K562 (cell line): ENCODE results near the gene PGPEP1. TPM values are rescaled to one million over a fixed set of nuclear protein-coding genes. Genes with fewer than 3 reads are reported as not detected.

Source experiments
- ATAC-seq: fragments of 200-7000 bp; cut with Tn5 transposase; 3 replicates; pipeline ENCODE4 v1.9.1; 2020; ENCODE audit warnings: moderate library complexity
- BruUV-seq: library from RNA; stranded (reverse); fragments of 400-500 nt; replicated peaks from 2 replicates; lab custom pipeline; 2021; lab: Mats Ljungman, UMichigan
- CTCF ChIA-PET: fragments of 300-600 bp; formaldehyde crosslinking; extraction: SDS; loops from one replicate; lab custom pipeline; 2021; ENCODE audit warnings: low intra/inter-chr PET ratio; lab: Yijun Ruan, JAX
- POLR2A ChIA-PET: fragments of 300-600, 350-650 bp; sonication (Branson Sonifier 250); formaldehyde crosslinking; extraction: SDS; loops from one replicate; lab custom pipeline; 2021; ENCODE audit warnings: antibody characterized with exemption, inconsistent platforms; lab: Yijun Ruan, JAX
- DNase-seq, 4 experiments: peaks; one replicate each; pipeline versions ENCODE4 v3.0.0 to v3.0.0-alpha.2; 2011 to 2018; ENCODE audit warnings: low spot score in 3 of 4, mixed read lengths in 3 of 4; ENCODE audit errors: extremely low read depth in 1 of 4
- FAIRE-seq: peaks from 2 replicates; lab custom pipeline; 2011; peaks lifted over from hg19 to GRCh38; lab: Jason Lieb, UNC
- H2AFZ ChIP-seq: 2 replicates; pipeline ENCODE4 v1.6.0; 2011; ENCODE audit warnings: low read depth, low read length, control low read depth, inconsistent platforms
- H3K27ac ChIP-seq: fragments of 200-600 bp; 3 replicates; pipeline ENCODE4 v1.8.0; 2011; ENCODE audit warnings: low read depth, mild to moderate bottlenecking, control low read depth, inconsistent platforms, low read length, moderate library complexity, mixed read lengths; ENCODE audit errors: extremely low read depth
- H3K27me3 ChIP-seq, 2 experiments: fragments of 300-600 bp in 1 of 2; 2 replicates in 1 of 2; 3 replicates in 1 of 2; pipeline versions ENCODE4 v1.6.0 to v1.8.0; 2011; ENCODE audit warnings: inconsistent platforms in 2 of 2, low read length in 2 of 2, mild to moderate bottlenecking in 1 of 2, mixed read lengths in 1 of 2, moderate library complexity in 1 of 2; ENCODE audit not compliant: control insufficient read depth in 2 of 2, insufficient read depth in 2 of 2
- H3K36me3 ChIP-seq: fragments of 300-600 bp; 3 replicates; pipeline ENCODE4 v1.8.0; 2011; ENCODE audit warnings: mild to moderate bottlenecking, low read length, inconsistent platforms; ENCODE audit not compliant: control insufficient read depth, insufficient read depth
- H3K4me1 ChIP-seq, 2 experiments: fragments of 200-600 bp in 1 of 2; replicated peaks in 1 of 2; 2 replicates in 1 of 2; 3 replicates in 1 of 2; pipeline versions ENCODE4 v1.5.1 to v1.8.0; 2011; ENCODE audit warnings: inconsistent platforms in 2 of 2, low read length in 2 of 2, mild to moderate bottlenecking in 1 of 2, mixed read lengths in 1 of 2, moderate library complexity in 1 of 2; ENCODE audit not compliant: control insufficient read depth in 2 of 2, insufficient read depth in 2 of 2
- H3K4me2 ChIP-seq: 2 replicates; pipeline ENCODE4 v1.6.1; 2011; ENCODE audit warnings: low read length, control low read depth, inconsistent platforms, mixed read lengths; ENCODE audit not compliant: insufficient read depth
- H3K4me3 ChIP-seq: fragments of 200-600 bp; sonication (generic), shearing (Covaris generic); 2 replicates; pipeline ENCODE4 v1.5.1; 2016; ENCODE audit warnings: control low read depth, inconsistent platforms
- H3K79me2 ChIP-seq: fragments of 200-600 bp; 3 replicates; pipeline ENCODE4 v1.8.0; 2011; ENCODE audit warnings: low read length, inconsistent platforms; ENCODE audit not compliant: control insufficient read depth, insufficient read depth
- H3K9ac ChIP-seq, 2 experiments: 2 replicates each; pipeline versions ENCODE4 v1.6.0 to v1.6.1; 2011; ENCODE audit warnings: low read depth in 2 of 2, low read length in 2 of 2, control low read depth in 1 of 2, inconsistent platforms in 1 of 2, mild to moderate bottlenecking in 1 of 2, mixed read lengths in 1 of 2; ENCODE audit not compliant: insufficient read depth in 1 of 2
- H3K9me1 ChIP-seq: one replicate; pipeline ENCODE4 v1.6.0; 2011; ENCODE audit warnings: inconsistent platforms, mild to moderate bottlenecking, low read length, moderate library complexity; ENCODE audit not compliant: control insufficient read depth, insufficient read depth
- H3K9me3 ChIP-seq: replicated peaks from 2 replicates; pipeline ENCODE4 v1.5.1; 2011; ENCODE audit warnings: low read depth, low read length, inconsistent platforms; ENCODE audit not compliant: control insufficient read depth, insufficient read depth
- H4K20me1 ChIP-seq: replicated peaks from 2 replicates; pipeline ENCODE4 v1.6.1; 2011; ENCODE audit warnings: low read length, inconsistent platforms, mixed read lengths; ENCODE audit not compliant: control insufficient read depth, insufficient read depth
- BHLHE40 ChIP-seq: IDR thresholded peaks from 2 replicates; pipeline ENCODE4 v1.6.1; 2011; ENCODE audit warnings: low read length, improper control_type of control experiment
- BMI1 ChIP-seq: fragments of 150-350 bp; IDR thresholded peaks from 2 replicates; pipeline ENCODE4 v1.6.1; 2014; ENCODE audit warnings: low read length
- HIVEP1 ChIP-seq: fragments of 250-450 bp; sonication (Bioruptor Pico); IDR thresholded peaks from 2 replicates; pipeline ENCODE4 v1.4.0; 2020; ENCODE audit warnings: mild to moderate bottlenecking
- ILF3 ChIP-seq: fragments of 450-650 bp; IDR thresholded peaks from 2 replicates; pipeline ENCODE4 v1.6.1; 2018; ENCODE audit warnings: antibody characterized with exemption, mild to moderate bottlenecking, moderate library complexity, borderline replicate concordance
- KLF1 ChIP-seq: fragments of 450-650 bp; IDR thresholded peaks from 2 replicates; pipeline ENCODE4 v1.6.1; 2016; ENCODE audit warnings: missing genetic modification characterization, missing compliant biosample characterization
- LEF1 ChIP-seq: fragments of 450-650 bp; IDR thresholded peaks from 2 replicates; pipeline ENCODE4 v1.6.1; 2016; ENCODE audit warnings: mild to moderate bottlenecking
- MEF2A ChIP-seq: IDR thresholded peaks from 2 replicates; pipeline ENCODE4 v1.6.1; 2011; ENCODE audit warnings: low read depth, mild to moderate bottlenecking, low read length, moderate library complexity; ENCODE audit not compliant: control insufficient read depth
- SMARCB1 ChIP-seq: IDR thresholded peaks from 2 replicates; pipeline ENCODE4 v1.6.1; 2011; ENCODE audit warnings: improper control_type of control experiment, low read depth; ENCODE audit not compliant: insufficient read length
- SNAPC5 ChIP-seq: fragments of 250-450 bp; sonication (Bioruptor Pico); IDR thresholded peaks from 2 replicates; pipeline ENCODE4 v1.8.0; 2021; ENCODE audit warnings: moderate library complexity, mild to moderate bottlenecking, inconsistent platforms
- SP2 ChIP-seq: IDR thresholded peaks from 2 replicates; pipeline ENCODE4 v1.6.1; 2011; ENCODE audit warnings: mild to moderate bottlenecking, low read depth, low read length, moderate library complexity; ENCODE audit not compliant: poor library complexity, severe bottlenecking; ENCODE audit errors: extremely low read depth
- ZNF121 ChIP-seq: sonication (generic); formaldehyde crosslinking; conservative IDR thresholded peaks from 2 replicates; pipeline ENCODE4 v1.8.0; 2022; ENCODE audit warnings: missing genetic modification reagents
- ZNF133 ChIP-seq: fragments of 250-450 bp; sonication (Bioruptor Pico); IDR thresholded peaks from 2 replicates; pipeline ENCODE4 v1.4.0; 2020; ENCODE audit warnings: mild to moderate bottlenecking
- ZNF253 ChIP-seq: fragments of 250-450 bp; sonication (Bioruptor Pico); conservative IDR thresholded peaks from 2 replicates; pipeline ENCODE4 v1.6.1; 2021; ENCODE audit warnings: mild to moderate bottlenecking
- ZNF512 ChIP-seq: IDR thresholded peaks from 2 replicates; pipeline ENCODE4 v1.6.1; 2016; ENCODE audit warnings: missing genetic modification characterization, missing compliant biosample characterization
- WGBS: fragments of 100-300 bp; shearing (Covaris generic); methylation state at CpG from one replicate; pipeline ENCODE4 v1.1.6; 2016; ENCODE audit warnings: low coverage, mixed read lengths; ENCODE audit not compliant: insufficient coverage; ENCODE audit errors: missing lambda C conversion rate; 5-methylcytosine and 5-hydroxymethylcytosine counted together
- in situ Hi-C: fragments of 300-500 bp; cut with MboI; formaldehyde crosslinking; loops from 4 replicates; pipeline ENCODE4 v1.15.0; 2018; ENCODE audit warnings: inconsistent platforms, mixed read lengths
- intact Hi-C: fragments of 100-400 bp; cut with micrococcal nuclease; formaldehyde crosslinking; loops from 2 replicates; pipeline ENCODE4 v1.14.2; 2022
- polyA plus RNA-seq, 8 experiments: library from polyadenylated mRNA; depleted of rRNA in 4 of 8; stranded (reverse) in 5 of 8; unstranded in 3 of 8; fragments of >200 nt; fragmentation: Nextera tagmentation in 2 of 8; fragmentation: Illumina TruSeq in 1 of 8; extraction: Ambion mirVana in 2 of 8; extraction: Trizol in 1 of 8; gene quantifications; 2 replicates each; pipeline versions ENCODE4 v1.2.1 to v1.2.3, GENCODE V29; 2011 to 2014; ENCODE audit warnings: inconsistent platforms in 1 of 8, missing spikeins in 1 of 8
- total RNA-seq, 7 experiments: library from RNA; depleted of rRNA in 6 of 7; stranded (reverse); fragments of >200 nt in 6 of 7; fragmentation: Illumina TruSeq in 2 of 7; extraction: Trizol in 2 of 7; gene quantifications; 2 replicates each; pipeline versions ENCODE4 v1.2.1 to v1.2.3, GENCODE V29; 2011 to 2021; ENCODE audit warnings: low replicate concordance in 1 of 7

PGPEP1 gene
- total and polyA plus RNA-seq, 9 of the 15 experiments (the other 6 are each of a cell fraction or from before 2014, with no cell fraction given), result 10.0 to 69.6 (median 33.5) TPM

GRCh38 chr19:18299654-18300053 is 40.7 kb upstream of the PGPEP1 start:
- no peaks in the 10 kb centered on the region for H3K36me3 ChIP-seq
- no peaks in the 10 kb centered on the region for H3K79me2 ChIP-seq
- no peak overlapping the region for H3K4me3 ChIP-seq
- no peak for TF ChIP-seq SNAPC5 (CRISPR knock-in tag)
- TF ChIP-seq LEF1, result no peak
- TF ChIP-seq ZNF121 (CRISPR knock-in tag), result peak; percentile 86
- 90% methylated on average over 9 of the region's 9 CpGs for WGBS
- CTCF ChIA-PET, result no interaction called here
- H3K27me3 ChIP-seq, result no peaks in the 10 kb centered on the region
- no peaks in the 10 kb centered on the region for H3K9me3 ChIP-seq
- ATAC-seq (no peak), FAIRE-seq (no peak), DNase-seq (no peak)
- intact Hi-C loops (no loop called here), in situ Hi-C loops (no loop called here)
- H3K4me2 ChIP-seq, result no peak overlapping the region
- no TSS peak for BruUV-seq
- POLR2A ChIA-PET, result interaction anchor here (0.6 to 2.5 kb wide), 4 partner anchors 19 to 120 kb away, joined by 3 to 15 read pairs (median 6); partner anchors contain the start of genes JUND, LSM4 and SSBP4
- H4K20me1 ChIP-seq, result no peaks in the 10 kb centered on the region
- H3K9me1 ChIP-seq, result no peaks in the 10 kb centered on the region
- no peak overlapping the region for H3K27ac ChIP-seq
- H3K9ac ChIP-seq, result peak overlapping the region in 1 of 2 experiments; percentile 73; a peak in 1 of 4 replicates
- H3K4me1 ChIP-seq, result peaks cover 25 to 39% of the 10 kb centered on the region in 2 experiments
- no peak overlapping the region for H2AFZ ChIP-seq

- 30% methylated on average over 18 of the region's 18 CpGs for WGBS
- no TSS peak for BruUV-seq
- TF ChIP-seq MEF2A, result 0 out of 2 replicates have a peak, but pooled peaks have one; percentile 40
- TF ChIP-seq BMI1, result no peak
- no peak for TF ChIP-seq SP2
- TF ChIP-seq SMARCB1, result no peak
- no peak for TF ChIP-seq KLF1 (tag)
- no peak for TF ChIP-seq HIVEP1 (CRISPR knock-in tag)
- TF ChIP-seq ZNF253, result no peak
- TF ChIP-seq ZNF133 (CRISPR knock-in tag), result no peak
- no peak for TF ChIP-seq ZNF512 (tag)
- TF ChIP-seq ILF3, result no peak
- 0 out of 2 replicates have a peak, but pooled peaks have one; percentile 9 for TF ChIP-seq BHLHE40
Measured at GRCh38 chr19:18300930-18301717, 39.3 kb upstream of the PGPEP1 start.

More at GRCh38 chr19:18300930-18301717, 39.3 kb upstream of the PGPEP1 start:
- Histone ChIP-seq H3K4me3 (no peak overlapping the region), H3K9me3 (no peaks in the 10 kb centered on the region), H3K4me2 (peak overlapping the region; percentile 12; the same call in 1 of the 2 replicates), H3K79me2 (no peaks in the 10 kb centered on the region; the same call in 2 of the 3 replicates), H3K9ac (peak overlapping the region; percentile 24 to 87; a peak in 3 of 4 replicates), H3K27me3 (no peaks in the 10 kb centered on the region), H3K36me3 (peaks cover 4% of the 10 kb centered on the region; the same call in 1 of the 3 replicates), H3K27ac (peak overlapping the region; percentile 59), H3K9me1 (no peaks in the 10 kb centered on the region), H4K20me1 (no peaks in the 10 kb centered on the region), H3K4me1 (peaks cover 32 to 50% of the 10 kb centered on the region in 2 experiments), H2AFZ (peak overlapping the region; percentile 36; the same call in 1 of the 2 replicates)
- peak; percentile 55 for ATAC-seq
- intact Hi-C loops (no loop called here), in situ Hi-C loops (no loop called here)
- POLR2A ChIA-PET, result interaction anchor here (0.7 to 5.5 kb wide), 5 partner anchors 9 to 27 kb away, joined by 3 to 79 read pairs (median 15); partner anchors contain the start of genes JUND and LSM4
- peak; percentile 60 to 81 (median 69) for DNase-seq
- CTCF ChIA-PET, result no interaction called here
- peak; percentile 74 for FAIRE-seq
